Activated B cell treated with CpG ODN at 0.5 μM for 24 hours (primary cell): ENCODE measurements around the gene LZTS2. TPM values are rescaled to one million over a fixed set of nuclear protein-coding genes. Genes with fewer than 3 reads are reported as not detected.

ENCODE experiments used
- ATAC-seq: fragments of 200-7000 bp; cut with Tn5 transposase; one replicate; pipeline ENCODE4 v1.10.0; 2021; ENCODE audit warnings: low read depth, mild to moderate bottlenecking, moderate library complexity
- CTCF ChIA-PET: fragments of 350-600 bp; sonication (Branson Sonifier 250); formaldehyde crosslinking; loops from one replicate; lab custom pipeline; 2021; ENCODE audit warnings: antibody characterized with exemption; lab: Charles Lee
- POLR2A ChIA-PET: fragments of 350-600 bp; sonication (Branson Sonifier 250); formaldehyde crosslinking; loops from one replicate; lab custom pipeline; 2021; ENCODE audit warnings: antibody characterized with exemption; lab: Charles Lee
- DNase-seq: peaks from one replicate; pipeline ENCODE4 v3.0.0; 2022
- H3K27ac Mint-ChIP-seq: one replicate; pipeline ENCODE4 v1.8.0; 2020; ENCODE audit warnings: mixed read lengths
- H3K27me3 Mint-ChIP-seq: one replicate; pipeline ENCODE4 v1.8.0; 2021; ENCODE audit warnings: mixed read lengths
- H3K36me3 Mint-ChIP-seq: one replicate; pipeline ENCODE4 v1.8.0; 2021; ENCODE audit warnings: low read depth, mixed read lengths
- H3K4me1 Mint-ChIP-seq: one replicate; pipeline ENCODE4 v1.8.0; 2021; ENCODE audit warnings: mixed read lengths
- H3K4me3 Mint-ChIP-seq: one replicate; pipeline ENCODE4 v1.8.0; 2020; ENCODE audit warnings: mild to moderate bottlenecking, mixed read lengths
- H3K9me3 Mint-ChIP-seq: one replicate; pipeline ENCODE4 v1.8.0; 2020; ENCODE audit warnings: mixed read lengths
- intact Hi-C: fragments of 100-400 bp; cut with micrococcal nuclease; formaldehyde crosslinking; loops from one replicate; pipeline ENCODE4 v1.15.1; 2024
- total RNA-seq: library from RNA; stranded (reverse); gene quantifications from 2 replicates; pipeline ENCODE4 v1.2.3, GENCODE V29; 2022
- TF ChIP-seq, protein P1 (sequence below): fragments of 200-600 bp; IDR thresholded peaks from one replicate; pipeline ENCODE4 v1.8.0; 2022; ENCODE audit warnings: antibody characterized with exemption, mild to moderate bottlenecking

The LZTS2 gene
- total RNA-seq, 1 donor from 2014 or later: 14.9 TPM

DNA sequence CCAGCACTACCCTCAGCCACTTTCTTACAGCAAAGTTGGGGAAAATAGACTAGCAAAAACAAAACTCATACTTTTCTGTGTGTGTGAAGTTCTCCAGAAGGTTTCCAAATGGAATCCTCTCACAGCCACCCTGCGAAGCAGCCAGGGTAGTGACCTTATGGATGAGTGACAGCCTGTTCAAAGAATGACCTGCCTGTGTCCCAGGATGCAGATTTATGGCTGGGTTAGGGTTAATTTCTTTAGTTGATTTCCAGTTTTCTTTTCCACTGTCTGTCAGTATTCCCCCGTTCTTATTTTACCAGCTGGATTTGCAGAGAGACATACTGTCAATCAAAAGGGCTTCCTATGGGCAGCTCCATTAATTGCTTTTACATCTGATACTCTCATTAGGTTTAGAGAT is 32.7 kb upstream of the LZTS2 start:
- Mint-ChIP-seq H3K4me1 (peaks cover 11% of the 10 kb centered on the region), H3K9me3 (no peaks in the 10 kb centered on the region), H3K27ac (no peak overlapping the region), H3K27me3 (no peaks in the 10 kb centered on the region), H3K36me3 (peaks cover 19% of the 10 kb centered on the region), H3K4me3 (no peak overlapping the region)
- ChIA-PET POLR2A (interaction anchor here (1.1 kb wide), 1 partner anchor 64 kb away, joined by 6 read pairs; the partner anchor contains the start of genes PDZD7 and SFXN3), CTCF (interaction anchor here (0.9 to 1.6 kb wide), 2 partner anchors 11 to 49 kb away, joined by 3 to 4 read pairs; no protein-coding TSS in a partner anchor)
- TF ChIP-seq, protein P1, sequence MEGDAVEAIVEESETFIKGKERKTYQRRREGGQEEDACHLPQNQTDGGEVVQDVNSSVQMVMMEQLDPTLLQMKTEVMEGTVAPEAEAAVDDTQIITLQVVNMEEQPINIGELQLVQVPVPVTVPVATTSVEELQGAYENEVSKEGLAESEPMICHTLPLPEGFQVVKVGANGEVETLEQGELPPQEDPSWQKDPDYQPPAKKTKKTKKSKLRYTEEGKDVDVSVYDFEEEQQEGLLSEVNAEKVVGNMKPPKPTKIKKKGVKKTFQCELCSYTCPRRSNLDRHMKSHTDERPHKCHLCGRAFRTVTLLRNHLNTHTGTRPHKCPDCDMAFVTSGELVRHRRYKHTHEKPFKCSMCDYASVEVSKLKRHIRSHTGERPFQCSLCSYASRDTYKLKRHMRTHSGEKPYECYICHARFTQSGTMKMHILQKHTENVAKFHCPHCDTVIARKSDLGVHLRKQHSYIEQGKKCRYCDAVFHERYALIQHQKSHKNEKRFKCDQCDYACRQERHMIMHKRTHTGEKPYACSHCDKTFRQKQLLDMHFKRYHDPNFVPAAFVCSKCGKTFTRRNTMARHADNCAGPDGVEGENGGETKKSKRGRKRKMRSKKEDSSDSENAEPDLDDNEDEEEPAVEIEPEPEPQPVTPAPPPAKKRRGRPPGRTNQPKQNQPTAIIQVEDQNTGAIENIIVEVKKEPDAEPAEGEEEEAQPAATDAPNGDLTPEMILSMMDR: no peak
- DNase-seq (no peak), ATAC-seq (no peak)
- intact Hi-C loops: no loop called here

DNA sequence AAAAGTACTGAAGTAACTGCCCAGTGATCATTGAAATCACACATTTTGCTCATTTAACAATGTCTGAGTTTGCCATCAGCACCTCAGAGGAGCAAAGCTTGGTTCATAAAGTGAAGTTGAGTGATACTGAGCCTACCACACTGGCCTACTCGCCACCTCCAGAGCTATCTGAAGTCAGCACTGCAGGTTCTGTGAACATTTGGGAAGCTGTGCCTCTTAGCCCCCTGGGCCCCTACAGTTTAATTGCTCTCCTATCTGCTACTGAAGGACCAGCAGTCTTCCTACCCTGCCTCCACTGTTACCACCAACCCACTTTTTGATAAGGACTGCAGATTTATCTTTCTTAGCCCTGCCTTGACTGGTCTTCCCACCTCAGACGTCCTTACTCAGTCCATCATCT is 32.3 kb upstream of the LZTS2 start:
- intact Hi-C loops: no loop called here
- ATAC-seq (no peak), DNase-seq (no peak)
- ChIA-PET CTCF (no interaction called here), POLR2A (interaction anchor here (1.1 kb wide), 1 partner anchor 64 kb away, joined by 6 read pairs; the partner anchor contains the start of genes PDZD7 and SFXN3)
- H3K4me3 Mint-ChIP-seq: no peak overlapping the region
- H3K27ac Mint-ChIP-seq: no peak overlapping the region
- peaks cover 15% of the 10 kb centered on the region for H3K36me3 Mint-ChIP-seq
- H3K27me3 Mint-ChIP-seq: no peaks in the 10 kb centered on the region
- H3K9me3 Mint-ChIP-seq: no peaks in the 10 kb centered on the region
- TF ChIP-seq, protein P1: no peak
- peaks cover 11% of the 10 kb centered on the region for H3K4me1 Mint-ChIP-seq

DNA sequence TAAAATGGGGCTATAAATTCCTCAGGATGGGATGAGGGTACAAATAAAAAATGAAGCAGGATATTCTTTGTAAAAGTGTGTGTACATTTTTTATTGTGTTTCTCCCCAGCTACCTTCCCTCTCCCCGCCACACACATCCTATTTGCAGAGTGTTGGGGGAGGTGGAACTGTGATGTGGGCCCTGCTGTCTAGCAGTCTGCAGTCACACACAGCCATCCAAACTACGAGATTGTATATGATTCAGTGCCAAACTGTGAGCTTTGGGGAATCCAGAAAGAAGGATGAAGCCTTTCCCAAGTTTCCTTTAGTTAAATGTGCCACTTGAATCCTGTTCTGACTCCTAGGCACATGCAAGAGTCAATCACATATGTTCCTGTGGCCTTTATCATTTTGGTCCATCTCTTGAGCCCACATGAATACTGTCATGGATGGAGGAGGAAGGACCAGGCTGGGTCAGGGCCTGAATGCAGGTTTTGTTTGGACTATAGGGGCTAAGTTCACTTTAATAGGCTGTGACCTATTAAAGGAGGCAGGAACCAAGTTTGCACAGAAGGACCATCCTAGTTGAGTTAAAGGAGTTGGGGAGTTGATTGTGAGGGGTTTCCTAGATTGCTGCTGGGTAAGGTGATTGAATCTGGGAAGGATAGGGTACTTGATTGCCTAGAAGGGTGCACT is 31.4 kb upstream of the LZTS2 start:
- Mint-ChIP-seq H3K27ac (no peak overlapping the region), H3K4me3 (peak overlapping the region; percentile 55), H3K36me3 (peaks cover 6% of the 10 kb centered on the region), H3K27me3 (no peaks in the 10 kb centered on the region), H3K4me1 (peaks cover 11% of the 10 kb centered on the region), H3K9me3 (no peaks in the 10 kb centered on the region)
- DNase-seq: no peak
- ChIA-PET CTCF (interaction anchor here (1.1 kb wide), 1 partner anchor 17 kb away, joined by 4 read pairs; no protein-coding TSS in a partner anchor), POLR2A (interaction anchor here (0.6 to 1.1 kb wide), 2 partner anchors 24 to 63 kb away, joined by 6 to 10 read pairs; partner anchors contain the start of genes PDZD7 and SFXN3)
- ATAC-seq: no peak
- TF ChIP-seq, protein P1: no peak
- intact Hi-C loops: loop anchor here (2.0 kb wide), 1 partner anchor 19 kb away; the partner anchor contains the start of genes MRPL43 and TWNK

DNA sequence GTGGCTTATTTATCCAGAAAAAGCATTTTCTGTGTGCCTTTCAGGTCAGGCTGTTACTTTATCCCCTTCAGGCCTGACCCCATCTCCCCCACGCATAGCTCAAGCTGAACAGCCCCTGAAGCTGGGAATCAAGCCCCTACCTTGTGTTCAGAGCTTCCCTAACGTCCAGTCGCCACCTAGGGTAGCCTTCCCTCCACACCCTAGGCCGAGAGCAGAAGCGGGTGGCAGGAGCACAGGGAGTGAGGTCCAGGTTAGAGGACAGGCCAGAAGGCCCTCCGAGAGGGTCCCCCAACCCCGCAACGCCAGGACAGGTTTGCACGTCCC is 30.8 kb upstream of the LZTS2 start:
- CTCF ChIA-PET: interaction anchor here (1.1 kb wide), 1 partner anchor 17 kb away, joined by 4 read pairs; no protein-coding TSS in a partner anchor
- H3K36me3 Mint-ChIP-seq: peaks cover 5% of the 10 kb centered on the region

More for the DNA sequence above, 30.8 kb upstream of the LZTS2 start:
- Mint-ChIP-seq H3K27ac (no peak overlapping the region), H3K27me3 (no peaks in the 10 kb centered on the region), H3K9me3 (no peaks in the 10 kb centered on the region), H3K4me1 (peaks cover 11% of the 10 kb centered on the region), H3K4me3 (peak overlapping the region; percentile 55)
- TF ChIP-seq, protein P1: no peak
- POLR2A ChIA-PET: interaction anchor here (0.6 kb wide), 1 partner anchor 23 kb away, joined by 10 read pairs; no protein-coding TSS in a partner anchor
- intact Hi-C loops: loop anchor here (1.0 to 2.0 kb wide), 3 partner anchors 18 to 44 kb away; partner anchors contain the start of genes MRPL43 and TWNK
- DNase-seq (no peak), ATAC-seq (no peak)
